Glutamatergic neuron (in vitro differentiated cells): ENCODE measurements around the gene CELF4. TPM values are rescaled to one million over a fixed set of nuclear protein-coding genes. Genes with fewer than 3 reads are reported as not detected.

ENCODE experiments used
- DNase-seq: peaks from one replicate; pipeline ENCODE4 v3.0.0; 2022
- H3K27ac Mint-ChIP-seq: one replicate; pipeline ENCODE4 v1.8.0; 2020; ENCODE audit warnings: mild to moderate bottlenecking, mixed read lengths, inconsistent platforms; ENCODE audit not compliant: unreplicated experiment
- H3K27me3 Mint-ChIP-seq: one replicate; pipeline ENCODE4 v1.8.0; 2020; ENCODE audit warnings: mild to moderate bottlenecking, moderate library complexity, mixed read lengths, inconsistent platforms; ENCODE audit not compliant: unreplicated experiment
- H3K36me3 Mint-ChIP-seq: one replicate; pipeline ENCODE4 v1.8.0; 2020; ENCODE audit warnings: mild to moderate bottlenecking, mixed read lengths, inconsistent platforms; ENCODE audit not compliant: unreplicated experiment
- H3K4me1 Mint-ChIP-seq: one replicate; pipeline ENCODE4 v1.8.0; 2020; ENCODE audit warnings: mild to moderate bottlenecking, low read depth, mixed read lengths, inconsistent platforms; ENCODE audit not compliant: unreplicated experiment
- H3K4me3 Mint-ChIP-seq: one replicate; pipeline ENCODE4 v1.8.0; 2020; ENCODE audit warnings: mild to moderate bottlenecking, mixed read lengths, inconsistent platforms; ENCODE audit not compliant: unreplicated experiment
- H3K9me3 Mint-ChIP-seq: one replicate; pipeline ENCODE4 v1.8.0; 2020; ENCODE audit warnings: mild to moderate bottlenecking, moderate library complexity, mixed read lengths, inconsistent platforms; ENCODE audit not compliant: unreplicated experiment
- CTCF ChIP-seq: fragments of 200-600 bp; sonication (generic); IDR thresholded peaks from one replicate; pipeline ENCODE4 v1.5.0; 2021; ENCODE audit not compliant: partially characterized antibody, unreplicated experiment
- total RNA-seq: library from RNA; stranded (reverse); fragmentation: NEBNext Ultra II Directional; extraction: Animal tissue kit (Norgen Biotek cat#: 25700); gene quantifications from one replicate; pipeline ENCODE4 v1.2.1, GENCODE V29; 2021; ENCODE audit not compliant: unreplicated experiment

Gene CELF4
- total RNA-seq, 1 donor from 2014 or later, result 38.4 TPM

GRCh38 chr18:37320317-37320716 is 245.3 kb downstream of the CELF4 start:
- Mint-ChIP-seq H3K4me3 (no peak overlapping the region), H3K9me3 (peaks cover 8% of the 10 kb centered on the region), H3K36me3 (no peaks in the 10 kb centered on the region), H3K4me1 (no peaks in the 10 kb centered on the region), H3K27ac (no peak overlapping the region), H3K27me3 (peaks cover 7% of the 10 kb centered on the region)
- no peak for DNase-seq
- no peak for TF ChIP-seq CTCF

GRCh38 chr18:37318360-37319355 is 246.9 kb downstream of the CELF4 start:
- Mint-ChIP-seq H3K27me3 (peaks cover 8% of the 10 kb centered on the region), H3K9me3 (peaks cover 9% of the 10 kb centered on the region), H3K36me3 (no peaks in the 10 kb centered on the region), H3K27ac (no peak overlapping the region), H3K4me1 (no peaks in the 10 kb centered on the region), H3K4me3 (no peak overlapping the region)
- no peak for DNase-seq
- no peak for TF ChIP-seq CTCF

GRCh38 chr18:37317486-37317885 is 248.1 kb downstream of the CELF4 start:
- TF ChIP-seq CTCF, result no peak
- H3K4me3 Mint-ChIP-seq, result no peak overlapping the region
- DNase-seq, result no peak
- H3K27me3 Mint-ChIP-seq, result peaks cover 3% of the 10 kb centered on the region
- peaks cover 7% of the 10 kb centered on the region for H3K9me3 Mint-ChIP-seq
- no peaks in the 10 kb centered on the region for H3K36me3 Mint-ChIP-seq
- no peaks in the 10 kb centered on the region for H3K4me1 Mint-ChIP-seq
- no peak overlapping the region for H3K27ac Mint-ChIP-seq

- no peak overlapping the region for H3K4me3 Mint-ChIP-seq
- no peaks in the 10 kb centered on the region for H3K36me3 Mint-ChIP-seq
- no peak for DNase-seq
- H3K27ac Mint-ChIP-seq, result no peak overlapping the region
- H3K9me3 Mint-ChIP-seq, result peaks cover 7% of the 10 kb centered on the region
- peaks cover 3% of the 10 kb centered on the region for H3K27me3 Mint-ChIP-seq
- TF ChIP-seq CTCF, result no peak
- no peaks in the 10 kb centered on the region for H3K4me1 Mint-ChIP-seq
Measured at GRCh38 chr18:37316468-37316867, 249.1 kb downstream of the CELF4 start.

- peaks cover 3% of the 10 kb centered on the region for H3K27me3 Mint-ChIP-seq
- H3K36me3 Mint-ChIP-seq, result no peaks in the 10 kb centered on the region
- no peak for DNase-seq
- H3K4me3 Mint-ChIP-seq, result no peak overlapping the region
- TF ChIP-seq CTCF, result no peak
- H3K4me1 Mint-ChIP-seq, result no peaks in the 10 kb centered on the region
- H3K9me3 Mint-ChIP-seq, result peaks cover 7% of the 10 kb centered on the region
- H3K27ac Mint-ChIP-seq, result no peak overlapping the region
Measured at GRCh38 chr18:37315935-37316334, 249.7 kb downstream of the CELF4 start.
